Astrocyte of the spinal cord (primary cell): ENCODE measurements around the gene DCANP1.
"Not testable (repeated sequence)": the region's sequence is repeated elsewhere in the genome, so short reads cannot be mapped to it uniquely, and the experiment has no call there.

Experiments used
- DNase-seq: peaks from one replicate; pipeline ENCODE4 v3.0.0; 2011; ENCODE audit warnings: low read depth, low spot score
- H3K4me3 ChIP-seq: 2 replicates; pipeline ENCODE4 v1.5.1; 2011; ENCODE audit warnings: low read depth, mild to moderate bottlenecking, low read length, moderate library complexity
- CTCF ChIP-seq: IDR thresholded peaks from 2 replicates; pipeline ENCODE4 v1.5.1; 2012; ENCODE audit warnings: low read depth, mild to moderate bottlenecking, low read length, inconsistent platforms
- in situ Hi-C: cut with HindIII; loops from 2 replicates; pipeline ENCODE4 v1.10.0; 2017; ENCODE audit warnings: low sequenced_read_pairs

DCANP1 gene

GRCh38 chr5:135447298-135447929, at the start of gene DCANP1:
DCANP1 (minus strand) TSS chr5:135447348; CDS start chr5:135447108, 240 bp downstream.
- H3K4me3 ChIP-seq = no peak within 1 kb of the TSS
- in situ Hi-C loops = no loop called here
- TF ChIP-seq CTCF = no peak
- DNase-seq = no peak

GRCh38 chr5:135495531-135495930, 48.4 kb upstream of the DCANP1 start:
- in situ Hi-C loops, DNase-seq, H3K4me3 ChIP-seq: not testable (repeated sequence)

GRCh38 chr5:135494196-135494595, 47.0 kb upstream of the DCANP1 start:
- no peak overlapping the region for H3K4me3 ChIP-seq
- no peak for DNase-seq
- no peak for TF ChIP-seq CTCF
- in situ Hi-C loops = no loop called here

- in situ Hi-C loops = no loop called here
- H3K4me3 ChIP-seq = no peak overlapping the region
- DNase-seq = peak; percentile 87
Observed at GRCh38 chr5:135493406-135494180, 46.4 kb upstream of the DCANP1 start.

GRCh38 chr5:135492319-135492626, 45.1 kb upstream of the DCANP1 start:
- no peak for DNase-seq
- TF ChIP-seq CTCF = no peak
- in situ Hi-C loops = no loop called here

More at GRCh38 chr5:135493406-135494180, 46.4 kb upstream of the DCANP1 start:
- TF ChIP-seq CTCF = no peak

GRCh38 chr5:135491552-135492318, 44.6 kb upstream of the DCANP1 start:
- in situ Hi-C loops = no loop called here
- TF ChIP-seq CTCF = no peak

More at GRCh38 chr5:135492319-135492626, 45.1 kb upstream of the DCANP1 start:
- no peak overlapping the region for H3K4me3 ChIP-seq

GRCh38 chr5:135491038-135491551, 43.9 kb upstream of the DCANP1 start:
- no peak for DNase-seq
- in situ Hi-C loops = no loop called here
- no peak overlapping the region for H3K4me3 ChIP-seq
- no peak for TF ChIP-seq CTCF

More at GRCh38 chr5:135491552-135492318, 44.6 kb upstream of the DCANP1 start:
- DNase-seq = no peak
- no peak overlapping the region for H3K4me3 ChIP-seq
